Upper lobe of right lung (tissue), 1 donor: ENCODE measurements around the gene ANKK1. TPM values are rescaled to one million over a fixed set of nuclear protein-coding genes. Genes with fewer than 3 reads are reported as not detected.

Source experiments
- ATAC-seq: fragments of 200-7000 bp; cut with Tn5 transposase; one replicate; pipeline ENCODE4 v1.9.1; 2020; ENCODE audit warnings: mild to moderate bottlenecking, moderate library complexity
- DNase-seq: peaks from one replicate; pipeline ENCODE4 v3.0.0-alpha.2; 2020
- H3K27ac ChIP-seq: fragments of 200-600 bp; one replicate; pipeline ENCODE4 v1.8.0; 2022
- H3K27me3 ChIP-seq: fragments of 200-600 bp; one replicate; pipeline ENCODE4 v1.8.0; 2022; ENCODE audit warnings: mild to moderate bottlenecking
- H3K36me3 ChIP-seq: fragments of 200-600 bp; one replicate; pipeline ENCODE4 v1.8.0; 2022
- H3K4me1 ChIP-seq: fragments of 200-600 bp; one replicate; pipeline ENCODE4 v1.8.0; 2022
- H3K4me3 ChIP-seq: fragments of 200-600 bp; one replicate; pipeline ENCODE4 v1.8.0; 2022; ENCODE audit warnings: mild to moderate bottlenecking
- H3K9me3 ChIP-seq: fragments of 200-600 bp; one replicate; pipeline ENCODE4 v1.8.0; 2022
- CTCF ChIP-seq: fragments of 200-600 bp; IDR thresholded peaks from one replicate; pipeline ENCODE4 v1.8.0; 2022; ENCODE audit warnings: antibody characterized with exemption
- intact Hi-C: fragments of 100-400 bp; cut with DNase I; formaldehyde crosslinking; loops from one replicate; pipeline ENCODE4 v1.11.0; 2022
- total RNA-seq: library from RNA; stranded (reverse); fragmentation: NEBNext Ultra II Directional; extraction: Animal tissue kit (Norgen Biotek cat#: 25700); gene quantifications from one replicate; pipeline ENCODE4 v1.2.1, GENCODE V29; 2021
- donor health status: DM: no; HTN: yes; CAD: no; lungs with severe emphysema.

ANKK1 gene
- total RNA-seq, 1 donor from 2014 or later = not detected

GRCh38 chr11:113373981-113374560, 13.5 kb upstream of the ANKK1 start:
- Histone ChIP-seq H3K27ac (no peak overlapping the region), H3K4me3 (no peak overlapping the region), H3K9me3 (no peaks in the 10 kb centered on the region), H3K4me1 (no peaks in the 10 kb centered on the region), H3K27me3 (no peaks in the 10 kb centered on the region), H3K36me3 (no peaks in the 10 kb centered on the region)
- DNase-seq (no peak), ATAC-seq (no peak)
- no peak for TF ChIP-seq CTCF
- intact Hi-C loops = no loop called here

DNA sequence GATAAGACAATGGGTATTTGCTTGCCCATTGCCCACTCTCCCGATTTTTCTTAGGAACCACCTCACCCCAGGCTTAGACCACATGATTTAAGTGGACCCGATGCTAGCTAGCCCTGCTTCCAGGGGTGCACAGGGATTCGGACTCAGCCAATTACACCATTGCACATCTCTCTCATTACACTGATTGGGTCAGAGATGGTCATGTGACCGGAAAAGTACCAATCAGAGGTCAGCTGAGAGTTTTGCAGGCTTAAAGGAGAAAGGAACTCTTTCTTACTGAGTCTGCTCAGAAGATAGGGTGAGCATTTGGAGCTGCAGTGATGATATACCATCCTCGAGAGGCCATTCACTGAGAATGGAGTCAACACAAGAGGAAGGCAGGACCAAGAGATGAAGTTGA, 12.2 kb upstream of the ANKK1 start:
- Histone ChIP-seq H3K36me3 (no peaks in the 10 kb centered on the region), H3K9me3 (no peaks in the 10 kb centered on the region), H3K4me3 (no peak overlapping the region), H3K4me1 (no peaks in the 10 kb centered on the region), H3K27ac (no peak overlapping the region), H3K27me3 (no peaks in the 10 kb centered on the region)
- TF ChIP-seq CTCF = no peak
- no peak for DNase-seq
- intact Hi-C loops = no loop called here
- ATAC-seq = no peak

- ATAC-seq = peak; percentile 71
- no peaks in the 10 kb centered on the region for H3K27me3 ChIP-seq
- TF ChIP-seq CTCF = no peak
- H3K27ac ChIP-seq = no peak overlapping the region
- H3K4me3 ChIP-seq = no peak overlapping the region
- no peak for DNase-seq
- H3K36me3 ChIP-seq = no peaks in the 10 kb centered on the region
- intact Hi-C loops = no loop called here
- H3K4me1 ChIP-seq = no peaks in the 10 kb centered on the region
- H3K9me3 ChIP-seq = no peaks in the 10 kb centered on the region
Observed at GRCh38 chr11:113376156-113376555, 11.4 kb upstream of the ANKK1 start.

GRCh38 chr11:113377681-113378412, 9.7 kb upstream of the ANKK1 start:
- intact Hi-C loops = no loop called here
- Histone ChIP-seq H3K27ac (no peak overlapping the region), H3K27me3 (no peaks in the 10 kb centered on the region), H3K4me1 (no peaks in the 10 kb centered on the region), H3K4me3 (no peak overlapping the region), H3K36me3 (no peaks in the 10 kb centered on the region), H3K9me3 (no peaks in the 10 kb centered on the region)
- no peak for DNase-seq
- TF ChIP-seq CTCF = no peak
- no peak for ATAC-seq

- no peak for TF ChIP-seq CTCF
- ATAC-seq = no peak
- H3K27me3 ChIP-seq = no peaks in the 10 kb centered on the region
- no peak for DNase-seq
- no peak overlapping the region for H3K27ac ChIP-seq
- H3K9me3 ChIP-seq = no peaks in the 10 kb centered on the region
- no peaks in the 10 kb centered on the region for H3K4me1 ChIP-seq
- no peaks in the 10 kb centered on the region for H3K36me3 ChIP-seq
- intact Hi-C loops = no loop called here
- no peak overlapping the region for H3K4me3 ChIP-seq
Observed at GRCh38 chr11:113378692-113379091, 8.9 kb upstream of the ANKK1 start.
